Erythroblast (primary cell): ENCODE results near the gene NEURL4.
"Not testable (repeated sequence)": the region's sequence is repeated elsewhere in the genome, so short reads cannot be mapped to it uniquely, and the experiment has no call there.

ENCODE experiments used
- DNase-seq, 2 experiments: peaks; one replicate each; lab custom pipeline; 2025; lab: John Stamatoyannopoulos, UW
- GATA1 ChIP-seq: IDR thresholded peaks from 2 replicates; pipeline ENCODE4 v1.6.1; 2011; ENCODE audit warnings: low read depth, mild to moderate bottlenecking, control low read depth, low read length, moderate library complexity
- POLR2A ChIP-seq: IDR thresholded peaks from 2 replicates; pipeline ENCODE4 v1.6.1; 2011; ENCODE audit warnings: mild to moderate bottlenecking, low read length

The NEURL4 gene

DNA sequence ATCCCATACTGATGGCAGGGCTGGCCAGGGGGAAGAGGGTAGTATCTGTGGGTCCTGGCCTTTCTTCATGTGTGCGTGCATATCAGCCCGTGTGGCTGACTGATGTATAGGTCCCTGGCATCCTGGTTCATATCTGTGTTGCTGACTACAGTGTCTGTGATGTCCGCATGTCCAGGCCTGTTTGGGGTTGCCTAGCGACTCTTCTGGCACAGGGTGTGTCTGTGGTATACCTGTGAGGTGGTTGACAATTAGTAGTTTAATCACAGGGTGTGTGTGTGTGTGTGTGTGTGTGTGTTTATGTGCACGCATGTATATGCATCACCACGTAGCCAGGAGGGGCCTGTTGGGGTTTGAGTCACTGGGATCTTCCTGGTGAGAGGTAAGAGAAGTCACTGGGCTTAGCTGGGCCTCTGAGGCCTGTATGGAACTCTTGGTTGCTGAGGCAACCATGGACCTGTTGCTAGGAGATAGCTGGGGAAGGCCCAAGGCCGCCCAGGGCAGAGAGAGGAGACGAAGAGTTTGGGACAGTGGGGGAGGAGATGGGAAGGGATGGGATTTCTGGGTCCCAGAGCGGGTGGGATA is 25.2 kb upstream of the NEURL4 start:
- DNase-seq: peak; percentile 43 to 52
- no peak for TF ChIP-seq GATA1
- no peak for TF ChIP-seq POLR2A

- no peak for DNase-seq
- TF ChIP-seq POLR2A (no peak), GATA1 (no peak)
Measured at GRCh38 chr17:7352910-7353635, 23.9 kb upstream of the NEURL4 start.

DNA sequence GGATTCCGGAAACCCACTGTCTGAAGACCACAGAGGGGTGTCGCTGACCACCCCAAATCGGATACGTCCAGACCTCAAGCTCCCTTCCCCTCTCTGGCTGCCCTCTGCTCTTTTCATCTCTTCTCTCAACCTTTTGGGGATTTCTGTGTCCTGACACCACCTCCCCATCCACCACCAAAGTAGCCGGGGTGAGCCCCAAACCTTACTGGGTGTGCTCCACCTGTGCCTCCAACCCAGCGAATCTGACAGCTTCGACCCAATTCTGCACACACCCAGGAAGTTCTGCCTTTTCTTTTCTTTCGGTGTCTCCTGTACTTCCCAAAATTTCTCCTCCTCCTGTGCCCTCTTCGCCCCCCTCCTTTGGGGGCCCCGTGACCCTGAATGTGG is 23.4 kb upstream of the NEURL4 start:
- no peak for DNase-seq
- TF ChIP-seq GATA1 (no peak), POLR2A (no peak)

DNA sequence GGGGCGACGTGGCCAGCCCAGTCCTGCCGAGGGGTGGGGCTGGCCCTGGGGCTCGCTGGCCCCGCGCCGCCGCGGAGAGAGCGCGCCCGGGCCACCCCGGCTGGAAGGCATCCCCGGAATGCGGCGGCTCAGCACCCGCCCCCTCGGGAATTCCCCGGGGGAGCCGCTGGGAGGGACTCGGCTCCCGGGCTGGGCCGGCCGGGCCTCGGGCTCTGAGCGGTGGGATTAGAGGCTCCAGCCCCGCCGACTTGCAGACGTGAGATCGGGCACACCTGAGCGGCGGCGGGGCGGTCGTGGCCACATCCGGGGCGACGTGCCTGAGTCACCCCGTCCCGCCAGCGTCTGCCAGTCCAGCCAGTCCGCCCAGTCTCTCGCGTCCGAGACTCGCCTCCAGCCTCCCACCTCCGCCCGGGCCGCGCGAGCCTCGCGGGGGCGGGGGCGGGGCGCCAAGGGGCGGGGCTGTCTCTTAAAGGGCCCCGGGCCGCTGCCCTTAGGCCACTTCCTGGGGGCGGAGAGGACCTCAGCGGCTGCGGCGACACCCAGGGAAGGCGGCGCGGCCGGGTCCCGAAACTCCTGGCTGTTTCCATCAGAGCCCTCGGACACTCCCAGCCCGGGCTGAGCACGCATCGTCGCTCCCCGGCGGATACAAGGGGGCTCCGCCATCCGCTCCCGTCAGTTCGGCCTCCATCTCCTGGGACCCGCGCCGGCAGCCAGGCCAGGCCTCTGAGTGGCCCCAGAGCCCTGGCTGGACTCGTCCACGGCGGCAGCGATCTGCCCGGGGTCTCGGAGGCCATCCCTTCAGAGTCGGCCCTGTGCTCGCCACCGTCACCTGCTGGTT is 22.7 kb upstream of the NEURL4 start, which contains the start of gene KCTD11:
Gene KCTD11, plus strand, starts transcription at position 498 of the 838 bp plus-strand sequence.
- TF ChIP-seq GATA1 (no peak), POLR2A (no peak)
- peak; percentile 76 to 88 for DNase-seq

DNA sequence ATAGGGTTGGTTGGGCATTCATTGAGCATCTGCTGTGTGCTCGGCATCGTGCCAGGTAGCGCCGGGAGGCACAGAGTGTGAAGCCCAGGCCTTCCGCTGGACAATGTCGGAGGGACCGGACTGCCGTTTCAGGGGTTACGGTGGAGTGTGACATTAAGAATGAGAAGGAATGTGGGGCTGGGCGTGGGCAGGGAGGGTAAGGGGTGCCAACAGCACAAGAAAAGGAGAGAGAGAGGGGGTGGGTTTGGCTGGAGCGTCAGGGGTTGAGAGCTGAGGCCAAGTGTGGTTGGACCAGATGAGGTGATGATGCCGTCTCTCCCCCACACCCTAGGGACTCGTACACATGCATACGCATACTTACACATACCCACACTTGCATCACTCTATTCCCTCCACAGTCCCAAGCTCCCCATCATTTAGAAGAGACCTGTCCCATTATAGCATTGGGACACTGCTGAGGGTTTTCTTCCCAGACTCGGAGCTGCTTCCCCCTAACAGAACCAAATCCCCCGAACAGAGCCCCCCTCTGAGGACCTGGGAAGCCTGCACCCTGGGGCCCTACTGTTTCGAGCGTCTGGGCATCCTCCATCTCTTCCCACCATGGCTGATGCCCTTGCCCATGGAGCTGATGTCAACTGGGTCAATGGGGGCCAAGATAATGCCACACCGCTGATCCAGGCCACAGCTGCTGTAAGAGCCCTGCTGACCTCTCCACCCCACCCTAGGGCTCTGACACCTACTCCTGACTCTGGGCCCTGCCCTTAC is 19.5 kb upstream of the NEURL4 start:
- no peak for TF ChIP-seq GATA1
- TF ChIP-seq POLR2A: no peak
- no peak for DNase-seq

DNA sequence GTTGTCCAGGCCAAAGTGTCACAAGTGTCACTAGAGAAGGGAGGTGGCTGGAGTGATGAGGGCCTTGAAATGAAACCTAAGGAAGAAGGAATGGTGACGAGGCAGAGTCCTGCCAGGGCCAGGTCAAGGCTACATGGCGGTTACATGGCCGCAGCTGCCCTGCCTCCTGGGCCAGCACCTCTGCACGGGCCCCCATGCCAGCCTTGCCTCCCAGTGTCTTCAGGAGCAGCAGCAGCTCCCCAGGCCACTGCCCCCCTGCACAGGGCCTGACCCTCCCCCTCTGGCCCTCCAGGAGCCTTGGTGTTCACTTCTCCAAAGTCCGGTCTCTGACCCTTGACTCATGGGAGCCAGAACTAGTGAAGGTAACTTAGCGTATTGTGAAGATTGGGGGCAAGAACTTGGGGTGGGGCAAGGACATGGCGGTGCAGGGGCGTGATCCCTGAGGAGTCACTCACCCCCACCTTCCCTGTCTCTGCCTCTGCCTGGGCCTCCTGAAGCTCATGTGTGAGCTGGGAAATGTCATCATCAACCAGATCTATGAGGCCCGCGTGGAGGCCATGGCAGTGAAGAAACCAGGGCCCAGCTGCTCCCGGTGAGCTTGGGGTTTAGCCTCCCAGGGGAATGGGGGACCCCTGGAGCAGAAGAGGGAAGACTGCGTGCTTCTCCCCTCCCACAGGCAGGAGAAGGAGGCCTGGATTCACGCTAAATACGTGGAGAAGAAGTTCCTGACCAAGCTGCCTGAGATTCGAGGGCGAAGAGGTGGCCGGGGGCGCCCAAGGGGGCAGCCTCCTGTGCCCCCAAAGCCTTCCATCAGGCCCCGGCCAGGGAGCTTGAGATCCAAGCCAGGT is 18.7 kb upstream of the NEURL4 start:
- no peak for TF ChIP-seq POLR2A
- TF ChIP-seq GATA1: no peak
- no peak for DNase-seq

DNA sequence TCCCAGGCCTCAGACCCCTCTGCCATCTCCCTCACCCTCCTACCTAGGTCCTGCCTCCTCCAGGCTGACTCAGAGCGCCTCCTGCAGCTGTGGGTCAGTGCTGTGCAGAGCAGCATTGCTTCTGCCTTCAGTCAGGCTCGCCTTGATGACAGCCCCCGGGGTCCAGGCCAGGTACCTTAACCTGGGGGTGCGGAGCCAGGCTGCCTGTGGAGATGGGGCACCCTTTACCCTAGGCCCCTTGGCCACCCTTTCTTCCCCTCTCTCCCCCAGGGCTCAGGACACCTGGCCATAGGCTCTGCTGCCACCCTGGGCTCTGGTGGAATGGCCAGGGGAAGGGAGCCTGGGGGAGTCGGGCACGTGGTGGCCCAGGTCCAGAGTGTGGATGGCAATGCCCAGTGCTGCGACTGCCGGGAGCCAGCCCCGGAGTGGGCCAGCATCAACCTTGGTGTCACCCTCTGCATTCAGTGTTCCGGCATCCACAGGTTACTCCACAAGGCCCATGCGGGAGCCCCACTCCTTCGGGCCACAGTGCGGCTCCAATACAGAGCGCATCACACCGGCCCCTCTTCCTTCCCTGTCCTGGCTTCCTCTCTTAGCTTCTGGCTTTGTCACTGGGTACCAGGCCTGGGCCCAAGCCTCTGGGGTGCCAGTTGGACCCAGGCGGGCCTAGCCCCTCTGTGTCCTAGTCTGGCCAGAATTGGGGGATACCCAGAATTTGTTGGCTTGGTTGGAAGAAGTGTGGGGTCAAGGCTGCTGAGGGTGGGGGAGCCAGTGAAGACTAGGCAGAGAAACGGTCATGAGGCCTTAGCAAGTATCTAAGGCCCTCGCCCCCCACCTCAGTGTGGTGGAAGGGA is 17.9 kb upstream of the NEURL4 start:
- no peak for DNase-seq
- TF ChIP-seq GATA1 (no peak), POLR2A (no peak)

DNA sequence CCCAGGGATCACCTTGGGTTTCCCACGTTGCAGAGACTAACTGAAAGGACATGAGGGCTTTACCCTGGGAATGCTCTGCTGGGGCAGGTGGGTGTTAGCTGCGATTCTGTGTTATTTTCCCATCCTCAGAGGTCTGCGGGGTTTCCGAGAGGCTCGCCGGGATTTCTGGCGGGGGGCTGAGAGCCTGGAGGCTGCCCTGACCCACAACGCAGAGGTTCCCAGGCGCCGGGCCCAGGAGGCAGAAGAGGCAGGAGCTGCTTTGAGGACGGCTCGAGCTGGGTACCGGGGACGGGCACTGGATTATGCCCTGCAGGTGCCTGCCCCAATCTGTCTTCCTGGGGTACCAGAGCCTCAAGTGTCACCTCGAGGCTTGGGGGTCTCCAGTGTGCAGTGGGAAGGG is 14.1 kb upstream of the NEURL4 start:
- no peak for DNase-seq
- no peak for TF ChIP-seq POLR2A
- no peak for TF ChIP-seq GATA1

DNA sequence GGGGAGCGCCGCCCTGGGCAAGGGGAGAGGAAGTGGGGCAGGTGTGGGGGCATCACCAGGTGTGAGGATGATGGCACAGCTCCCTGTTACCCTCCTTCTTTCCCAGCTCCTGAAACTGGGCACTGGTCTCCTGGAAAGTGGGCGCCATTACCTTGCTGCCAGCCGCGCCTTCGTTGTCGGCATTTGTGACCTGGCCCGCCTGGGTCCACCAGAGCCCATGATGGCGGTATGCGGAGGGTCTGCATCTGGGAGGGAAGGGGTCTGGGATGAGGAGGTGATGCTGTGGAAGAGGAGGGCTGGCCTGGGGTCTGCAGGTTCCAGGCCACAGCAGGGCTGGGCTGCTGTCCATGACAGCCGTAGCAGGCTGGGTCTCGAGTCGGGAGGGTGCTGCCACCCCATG is 12.7 kb upstream of the NEURL4 start:
- DNase-seq: no peak
- no peak for TF ChIP-seq POLR2A
- TF ChIP-seq GATA1: no peak

DNA sequence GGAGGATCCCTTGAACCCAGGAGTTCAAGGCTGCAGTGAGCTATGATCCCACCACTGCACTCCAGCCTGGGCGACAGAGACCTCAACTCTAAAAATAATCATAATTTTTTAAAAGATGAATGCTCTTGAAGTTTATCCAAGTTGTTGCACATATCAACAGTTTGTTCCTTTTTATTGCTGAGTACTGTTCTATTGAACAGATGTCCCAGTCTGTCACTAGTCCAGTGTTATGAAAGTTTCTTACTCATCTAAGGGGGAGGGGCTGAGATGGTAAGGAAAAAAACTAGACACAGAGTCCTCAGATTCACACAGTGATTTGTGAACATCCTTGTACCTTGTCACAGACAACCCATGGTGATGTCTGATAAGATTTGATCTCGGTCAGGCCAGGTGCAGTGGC is 11.0 kb upstream of the NEURL4 start:
- TF ChIP-seq POLR2A: no peak
- no peak for TF ChIP-seq GATA1
- DNase-seq: no peak

DNA sequence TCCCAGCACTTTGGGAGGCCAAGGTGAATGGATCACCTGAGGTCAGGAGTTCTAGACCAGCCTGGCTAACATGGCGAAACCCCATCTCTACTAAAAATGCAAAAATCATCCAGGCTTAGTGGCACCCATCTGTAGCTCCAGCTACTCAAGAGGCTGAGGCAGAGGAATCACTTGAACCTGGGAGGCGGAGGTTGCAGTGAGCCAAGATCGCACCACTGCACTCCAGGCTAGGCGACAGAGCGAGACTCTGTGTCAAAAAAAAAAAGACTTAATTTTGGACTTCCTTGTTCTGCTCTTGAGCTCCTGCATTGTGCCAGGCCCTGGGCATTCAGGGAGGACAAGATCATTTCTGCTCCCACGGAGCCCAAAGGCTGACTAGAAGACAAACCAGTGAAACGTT is 8.5 kb upstream of the NEURL4 start:
- DNase-seq: not testable (repeated sequence)
